Measurements from ENCODE around the gene NAA60.

Gene NAA60

DNA sequence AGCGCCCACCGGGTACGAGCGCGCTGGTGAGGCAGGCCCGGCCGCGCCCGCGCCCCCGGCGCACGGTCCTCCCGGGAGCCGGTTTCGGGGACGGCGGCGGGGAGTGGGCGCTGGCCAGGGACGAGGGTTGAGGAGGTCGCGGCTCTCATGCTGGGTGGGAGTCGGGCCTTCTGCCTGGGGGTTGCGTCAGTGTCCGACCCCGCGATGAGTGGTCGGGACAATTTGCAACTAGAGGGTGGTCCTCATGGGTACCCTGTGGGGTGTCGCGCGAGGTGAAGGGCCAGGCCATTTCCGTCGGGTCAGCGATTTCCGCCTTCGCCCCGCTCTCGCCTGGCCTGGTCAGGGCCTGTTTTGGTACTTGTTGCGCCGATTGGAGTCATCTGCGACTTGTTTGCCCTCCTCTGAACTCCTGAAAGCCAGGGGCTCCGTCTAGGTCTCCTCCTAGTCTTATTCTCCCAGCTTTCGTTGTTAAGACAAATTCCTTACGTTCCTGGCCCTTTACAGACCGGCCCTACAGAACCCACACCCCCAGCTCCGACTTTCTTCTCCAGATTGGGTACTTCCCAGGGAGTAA, 14.9 kb downstream of the NAA60 start:
- Mint-ChIP-seq H3K27me3 (no peaks in the 10 kb centered on the region), H3K9me3 (ENCODE audit: low read depth) (no peaks in the 10 kb centered on the region), H3K36me3 (no peaks in the 10 kb centered on the region), H3K4me1 (ENCODE audit: low read depth) (peaks cover 47% of the 10 kb centered on the region), H3K4me3 (peak overlapping the region; percentile 81), H3K27ac (peak overlapping the region; percentile 70)

DNA sequence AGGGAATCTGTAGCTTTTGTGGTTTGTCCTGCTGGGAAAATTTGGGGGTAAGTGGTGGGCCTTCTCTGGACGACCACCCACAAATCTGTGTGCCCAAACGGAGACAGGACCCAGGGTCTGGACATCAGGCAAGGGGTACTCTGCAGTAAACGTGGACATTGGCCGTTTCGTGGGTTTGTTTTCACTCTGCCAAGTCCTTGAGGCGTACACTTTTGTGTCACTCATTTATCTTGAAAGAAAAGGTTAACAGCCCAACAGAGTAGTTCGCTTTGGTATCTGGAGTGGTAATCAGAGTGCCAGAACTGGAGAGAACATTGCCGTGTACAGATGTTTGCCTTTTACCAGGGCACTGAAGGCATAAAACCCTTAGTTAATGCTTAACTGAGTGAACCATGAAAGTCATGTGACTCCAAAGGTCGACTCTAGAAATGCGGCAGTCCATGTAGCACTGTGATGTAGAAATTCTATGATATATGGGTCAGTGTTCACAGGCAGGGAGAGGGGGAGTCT, 15.4 kb downstream of the NAA60 start:
- no peaks in the 10 kb centered on the region for H3K27me3 Mint-ChIP-seq
- H3K36me3 Mint-ChIP-seq, result no peaks in the 10 kb centered on the region
- H3K4me1 Mint-ChIP-seq (ENCODE audit: low read depth), result peaks cover 51% of the 10 kb centered on the region

DNA sequence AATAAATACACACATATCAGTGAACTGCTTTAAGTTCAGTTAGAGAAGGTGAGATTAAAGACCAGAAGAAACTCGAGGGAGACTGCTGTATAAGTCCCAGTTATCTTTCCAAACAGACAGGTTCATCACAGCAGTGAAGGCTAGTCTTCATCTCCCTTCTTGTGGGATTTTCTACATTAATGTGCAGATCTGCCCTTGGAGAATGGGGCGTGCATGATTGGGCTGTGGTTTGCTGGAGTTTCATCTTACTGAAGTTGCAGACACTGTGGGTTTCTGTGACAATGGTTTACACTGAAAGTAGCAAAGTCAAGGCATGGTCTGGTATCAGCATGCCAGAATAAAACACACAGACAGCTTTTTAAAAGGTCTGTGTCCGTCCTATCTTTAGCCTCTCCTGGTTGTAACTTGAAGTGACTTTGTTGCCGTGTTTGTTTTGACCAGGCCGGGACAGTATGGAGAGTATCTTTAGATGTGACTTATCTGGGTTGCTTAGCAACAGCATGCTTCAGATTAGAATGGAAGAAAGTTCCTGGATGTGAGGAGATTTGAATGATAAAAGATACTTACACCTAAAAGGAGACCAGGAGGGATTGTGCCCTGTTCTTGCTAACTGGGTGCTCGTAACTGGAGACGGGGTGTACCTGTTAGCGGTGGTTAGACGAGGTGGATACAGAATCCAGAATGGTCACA, 16.1 kb downstream of the NAA60 start:
- peaks cover 57% of the 10 kb centered on the region for H3K4me1 Mint-ChIP-seq (ENCODE audit: low read depth)
- H3K27ac Mint-ChIP-seq, result peak overlapping the region; percentile 70
- no peaks in the 10 kb centered on the region for H3K27me3 Mint-ChIP-seq
- no peaks in the 10 kb centered on the region for H3K9me3 Mint-ChIP-seq (ENCODE audit: low read depth)
- peak overlapping the region; percentile 81 for H3K4me3 Mint-ChIP-seq
- H3K36me3 Mint-ChIP-seq, result no peaks in the 10 kb centered on the region

More for the DNA sequence above, 15.4 kb downstream of the NAA60 start:
- peak overlapping the region; percentile 81 for H3K4me3 Mint-ChIP-seq
- peak overlapping the region; percentile 70 for H3K27ac Mint-ChIP-seq
- no peaks in the 10 kb centered on the region for H3K9me3 Mint-ChIP-seq (ENCODE audit: low read depth)

DNA sequence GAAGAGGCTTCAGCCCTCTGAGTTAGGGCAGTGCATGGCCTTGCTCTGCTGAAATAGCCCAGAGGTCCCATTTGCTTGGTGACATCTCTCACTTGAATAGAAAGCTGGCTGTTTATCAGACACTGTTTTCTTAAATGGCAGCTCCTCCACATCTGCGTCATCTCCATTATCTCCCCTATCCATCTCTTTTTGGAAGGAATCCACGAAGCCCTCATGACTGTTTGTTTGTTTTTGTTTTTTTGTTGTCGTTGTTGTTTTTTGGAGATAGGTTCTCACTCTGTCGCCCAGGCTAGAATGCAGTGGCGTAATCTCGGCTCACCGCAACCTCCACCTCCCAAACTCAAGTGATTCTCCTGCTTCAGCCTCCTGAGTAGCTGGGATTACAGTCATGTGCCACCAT, 16.6 kb downstream of the NAA60 start:
- Mint-ChIP-seq H3K9me3 (ENCODE audit: low read depth) (no peaks in the 10 kb centered on the region), H3K4me3 (peak overlapping the region; percentile 81), H3K27ac (peak overlapping the region; percentile 58), H3K27me3 (no peaks in the 10 kb centered on the region), H3K4me1 (ENCODE audit: low read depth) (peaks cover 59% of the 10 kb centered on the region), H3K36me3 (no peaks in the 10 kb centered on the region)

DNA sequence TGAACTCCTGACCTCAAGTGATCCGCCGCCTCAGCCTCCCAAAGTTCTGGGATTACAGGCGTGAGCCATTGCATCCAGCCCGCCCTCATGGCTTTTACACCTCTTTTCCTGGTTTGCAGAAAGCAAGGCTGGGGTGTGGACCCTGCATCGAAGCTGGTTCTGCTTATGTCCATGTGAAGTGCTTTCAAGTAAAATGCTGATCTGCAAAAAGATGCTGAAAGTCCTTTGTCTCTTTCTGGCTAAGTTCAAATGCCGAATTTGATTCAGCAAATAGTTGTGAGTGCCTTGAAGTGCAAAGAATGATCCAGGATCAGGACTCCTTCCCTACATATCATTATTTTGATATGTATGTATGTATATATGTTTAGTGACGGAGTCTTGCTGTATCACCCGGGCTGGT, 17.1 kb downstream of the NAA60 start:
- Mint-ChIP-seq H3K27me3 (no peaks in the 10 kb centered on the region), H3K9me3 (ENCODE audit: low read depth) (no peaks in the 10 kb centered on the region), H3K36me3 (no peaks in the 10 kb centered on the region), H3K4me1 (ENCODE audit: low read depth) (peaks cover 63% of the 10 kb centered on the region), H3K4me3 (peak overlapping the region; percentile 81), H3K27ac (peak overlapping the region; percentile 84)

DNA sequence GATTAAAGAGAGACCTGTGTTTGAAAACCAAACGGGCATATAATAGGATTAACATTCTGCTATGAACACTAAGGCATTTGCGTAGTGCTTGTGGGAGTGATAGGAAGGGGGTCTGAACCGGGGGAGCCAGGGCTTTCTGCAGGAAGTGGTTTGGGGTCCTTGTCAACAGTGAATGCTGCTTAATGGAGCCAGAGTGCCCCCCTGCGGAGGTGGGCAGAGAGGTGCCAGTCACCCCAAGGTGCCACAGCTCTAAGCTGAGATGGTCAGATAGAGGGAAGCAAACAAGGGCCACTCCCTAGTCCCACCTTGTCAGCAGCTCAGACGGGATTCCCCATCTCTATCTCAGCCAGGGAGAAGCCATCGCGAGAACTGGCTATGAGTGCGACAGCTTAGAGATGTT, 17.7 kb downstream of the NAA60 start:
- Mint-ChIP-seq H3K4me3 (peak overlapping the region; percentile 81), H3K36me3 (no peaks in the 10 kb centered on the region), H3K27ac (peak overlapping the region; percentile 84), H3K9me3 (ENCODE audit: low read depth) (no peaks in the 10 kb centered on the region), H3K27me3 (no peaks in the 10 kb centered on the region), H3K4me1 (ENCODE audit: low read depth) (peaks cover 63% of the 10 kb centered on the region)

DNA sequence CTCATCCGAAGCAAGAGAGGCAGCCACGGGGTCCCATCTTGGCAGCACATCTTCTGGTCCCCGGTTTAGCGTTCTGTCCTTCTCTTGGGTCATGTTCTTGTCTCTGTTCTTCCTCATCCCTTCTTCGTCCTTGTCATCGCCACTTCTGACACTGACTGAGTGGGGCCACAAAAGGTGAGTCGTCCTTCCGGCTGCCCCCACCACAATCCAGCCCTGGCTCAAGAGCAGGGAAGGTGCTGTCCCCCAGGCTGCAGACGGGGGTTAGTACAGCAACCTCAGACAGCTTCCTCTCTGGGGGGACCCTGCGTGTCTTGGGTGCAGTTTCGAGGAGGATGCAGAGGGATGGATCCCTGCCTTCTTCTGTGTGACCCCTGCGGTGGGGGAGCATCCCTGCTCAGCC, 21.8 kb downstream of the NAA60 start:
- Mint-ChIP-seq H3K36me3 (no peaks in the 10 kb centered on the region), H3K27ac (peak overlapping the region; percentile 75), H3K4me1 (ENCODE audit: low read depth) (peaks cover 71% of the 10 kb centered on the region), H3K4me3 (no peak overlapping the region), H3K9me3 (ENCODE audit: low read depth) (no peaks in the 10 kb centered on the region), H3K27me3 (no peaks in the 10 kb centered on the region)

DNA sequence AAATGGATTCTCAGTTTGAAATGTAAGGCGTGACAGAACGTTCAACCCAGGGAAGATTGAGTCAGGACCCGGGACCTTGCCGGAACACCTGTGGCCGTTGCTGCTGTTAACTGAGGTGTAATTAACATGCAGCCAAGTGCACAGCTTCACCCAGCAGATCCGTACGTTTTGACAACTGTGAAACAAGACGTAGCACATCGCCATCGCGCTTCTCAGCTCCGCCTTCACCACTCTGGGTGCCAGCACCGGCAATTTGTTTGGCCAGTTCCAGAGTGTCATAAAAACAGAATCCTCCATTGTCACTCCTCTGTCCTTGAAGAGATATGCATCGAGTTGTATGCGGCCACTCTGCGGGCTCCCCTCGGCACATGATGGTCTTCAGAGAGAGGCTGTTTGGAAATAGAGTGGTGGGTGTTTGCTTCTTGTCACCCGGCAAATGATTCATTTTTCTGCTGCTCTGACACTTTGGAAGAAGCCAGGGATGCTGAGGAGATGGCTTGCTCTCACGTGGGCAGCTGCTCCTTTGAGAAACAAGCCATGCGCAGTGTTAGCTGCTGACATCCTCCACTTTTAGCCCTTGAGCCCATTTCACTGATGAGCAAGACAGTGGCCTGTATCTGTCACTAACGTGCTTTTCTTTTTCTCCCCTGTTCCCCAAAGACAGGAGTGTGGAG, 22.6 kb downstream of the NAA60 start:
- Mint-ChIP-seq H3K4me3 (no peak overlapping the region), H3K27me3 (no peaks in the 10 kb centered on the region), H3K27ac (peak overlapping the region; percentile 61), H3K36me3 (no peaks in the 10 kb centered on the region), H3K9me3 (ENCODE audit: low read depth) (no peaks in the 10 kb centered on the region), H3K4me1 (ENCODE audit: low read depth) (peaks cover 69% of the 10 kb centered on the region)

DNA sequence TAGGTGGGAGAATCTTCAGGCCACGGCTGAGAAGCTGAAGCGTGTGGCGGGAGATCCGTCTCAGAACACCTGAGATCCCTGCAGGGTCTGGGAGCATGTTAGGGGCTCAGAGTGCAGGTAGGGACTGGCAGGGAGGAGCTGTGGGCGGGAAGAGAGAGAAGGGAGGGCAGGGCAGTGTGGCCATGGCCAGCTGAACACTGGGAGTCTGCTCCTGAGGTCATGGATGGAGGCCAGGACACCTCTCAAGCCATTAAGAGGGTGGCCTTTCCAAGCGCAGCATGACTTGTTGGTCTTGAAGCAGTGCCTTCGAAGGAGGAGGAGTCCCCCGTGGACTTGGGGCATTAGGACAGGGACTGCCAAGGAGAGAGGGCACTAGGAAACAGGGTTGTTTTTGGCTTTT, 23.7 kb downstream of the NAA60 start:
- Mint-ChIP-seq H3K36me3 (no peaks in the 10 kb centered on the region), H3K9me3 (ENCODE audit: low read depth) (no peaks in the 10 kb centered on the region), H3K27me3 (no peaks in the 10 kb centered on the region), H3K4me3 (no peak overlapping the region), H3K4me1 (ENCODE audit: low read depth) (peaks cover 62% of the 10 kb centered on the region), H3K27ac (peak overlapping the region; percentile 34)

DNA sequence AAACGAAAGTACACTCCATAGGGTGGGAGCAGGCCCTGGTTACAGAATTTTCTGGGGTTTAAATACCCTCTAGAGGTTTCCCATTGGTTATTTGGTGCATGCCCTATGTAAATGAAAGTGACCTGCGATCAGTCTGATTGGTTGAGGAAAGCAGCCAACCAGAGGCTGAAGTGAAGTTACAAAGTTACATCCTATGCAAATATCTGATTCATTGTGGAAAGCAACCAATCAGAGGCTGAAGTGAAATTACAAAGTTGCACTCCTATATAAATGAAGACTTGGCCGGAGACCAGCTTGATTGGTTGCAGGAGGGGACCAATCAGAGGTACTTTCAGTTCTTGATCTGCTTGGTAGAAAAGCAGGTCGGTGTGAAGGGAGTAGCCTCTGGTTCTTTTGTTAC, 24.4 kb downstream of the NAA60 start:
- no peaks in the 10 kb centered on the region for H3K36me3 Mint-ChIP-seq
- H3K27ac Mint-ChIP-seq, result peak overlapping the region; percentile 73

DNA sequence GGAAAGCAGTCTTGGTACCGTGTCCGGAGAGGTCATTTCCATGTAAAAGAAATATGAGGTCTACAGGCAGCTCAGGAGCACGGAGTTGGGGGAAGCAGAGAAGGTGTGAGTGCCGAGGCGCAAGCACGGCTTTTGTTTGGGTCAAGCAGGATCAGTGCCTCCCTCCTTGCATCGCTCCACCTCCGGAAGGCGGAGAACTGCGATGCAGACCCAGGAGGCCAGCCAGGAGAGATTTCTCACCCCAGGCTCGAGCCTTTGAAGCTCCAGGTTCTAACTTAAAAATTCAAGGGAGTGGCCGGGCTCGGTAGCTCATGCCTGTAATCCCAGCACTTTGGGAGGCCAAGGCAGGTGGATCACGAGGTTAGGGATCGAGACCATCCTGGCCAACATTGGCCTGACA, 25.0 kb downstream of the NAA60 start:
- Mint-ChIP-seq H3K36me3 (no peaks in the 10 kb centered on the region), H3K4me3 (no peak overlapping the region), H3K9me3 (ENCODE audit: low read depth) (no peaks in the 10 kb centered on the region), H3K4me1 (ENCODE audit: low read depth) (peaks cover 67% of the 10 kb centered on the region), H3K27ac (peak overlapping the region; percentile 73), H3K27me3 (no peaks in the 10 kb centered on the region)

More for the DNA sequence above, 24.4 kb downstream of the NAA60 start:
- peaks cover 63% of the 10 kb centered on the region for H3K4me1 Mint-ChIP-seq (ENCODE audit: low read depth)
- H3K4me3 Mint-ChIP-seq, result no peak overlapping the region
- H3K27me3 Mint-ChIP-seq, result no peaks in the 10 kb centered on the region
- no peaks in the 10 kb centered on the region for H3K9me3 Mint-ChIP-seq (ENCODE audit: low read depth)

DNA sequence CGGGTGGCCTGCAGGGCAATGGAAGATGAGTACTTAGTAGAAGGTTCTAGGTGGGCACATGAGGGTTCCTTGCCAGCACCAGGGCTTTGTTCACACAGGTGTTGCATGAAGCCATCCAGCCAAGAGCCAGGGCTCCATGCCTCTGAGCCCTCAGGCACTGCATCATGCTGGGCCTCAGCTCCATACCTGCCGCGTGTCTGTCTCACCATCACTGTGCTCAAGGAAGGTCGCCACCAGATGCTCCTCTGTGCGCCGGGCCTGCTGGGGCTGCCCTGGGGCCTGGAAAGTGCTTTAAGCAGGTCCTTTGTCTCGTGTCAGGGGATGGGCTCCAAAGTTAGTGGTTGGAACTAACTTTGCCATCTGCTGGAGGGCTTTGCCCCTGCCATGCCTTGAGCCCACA, 26.3 kb downstream of the NAA60 start:
- H3K4me3 Mint-ChIP-seq, result no peak overlapping the region

DNA sequence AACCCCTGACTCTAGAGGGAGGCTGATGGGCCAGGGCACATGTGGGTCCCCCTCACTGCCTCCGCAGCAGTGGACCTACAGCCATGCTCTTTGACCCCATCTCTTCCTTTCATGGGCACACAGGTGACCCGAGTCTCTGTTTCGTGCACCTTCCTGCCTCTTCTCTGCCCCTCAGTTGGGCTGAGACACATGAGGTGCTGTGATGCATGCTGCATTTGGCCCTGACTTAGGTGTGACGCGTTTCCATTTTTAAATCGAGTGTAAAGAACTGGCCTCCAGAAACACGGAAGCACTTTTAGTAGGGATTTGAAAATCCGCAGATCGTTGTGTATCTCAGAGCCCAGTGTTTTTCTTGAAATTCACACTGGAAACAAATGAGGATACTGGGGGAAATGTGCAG, 27.2 kb downstream of the NAA60 start:
- peak overlapping the region; percentile 6 for H3K27ac Mint-ChIP-seq
- no peaks in the 10 kb centered on the region for H3K27me3 Mint-ChIP-seq
- H3K4me1 Mint-ChIP-seq (ENCODE audit: low read depth), result peaks cover 53% of the 10 kb centered on the region
- no peaks in the 10 kb centered on the region for H3K9me3 Mint-ChIP-seq (ENCODE audit: low read depth)
- H3K4me3 Mint-ChIP-seq, result no peak overlapping the region
- no peaks in the 10 kb centered on the region for H3K36me3 Mint-ChIP-seq

More for the DNA sequence above, 26.3 kb downstream of the NAA60 start:
- Mint-ChIP-seq H3K27ac (no peak overlapping the region), H3K4me1 (ENCODE audit: low read depth) (peaks cover 58% of the 10 kb centered on the region), H3K9me3 (ENCODE audit: low read depth) (no peaks in the 10 kb centered on the region), H3K36me3 (no peaks in the 10 kb centered on the region), H3K27me3 (no peaks in the 10 kb centered on the region)

DNA sequence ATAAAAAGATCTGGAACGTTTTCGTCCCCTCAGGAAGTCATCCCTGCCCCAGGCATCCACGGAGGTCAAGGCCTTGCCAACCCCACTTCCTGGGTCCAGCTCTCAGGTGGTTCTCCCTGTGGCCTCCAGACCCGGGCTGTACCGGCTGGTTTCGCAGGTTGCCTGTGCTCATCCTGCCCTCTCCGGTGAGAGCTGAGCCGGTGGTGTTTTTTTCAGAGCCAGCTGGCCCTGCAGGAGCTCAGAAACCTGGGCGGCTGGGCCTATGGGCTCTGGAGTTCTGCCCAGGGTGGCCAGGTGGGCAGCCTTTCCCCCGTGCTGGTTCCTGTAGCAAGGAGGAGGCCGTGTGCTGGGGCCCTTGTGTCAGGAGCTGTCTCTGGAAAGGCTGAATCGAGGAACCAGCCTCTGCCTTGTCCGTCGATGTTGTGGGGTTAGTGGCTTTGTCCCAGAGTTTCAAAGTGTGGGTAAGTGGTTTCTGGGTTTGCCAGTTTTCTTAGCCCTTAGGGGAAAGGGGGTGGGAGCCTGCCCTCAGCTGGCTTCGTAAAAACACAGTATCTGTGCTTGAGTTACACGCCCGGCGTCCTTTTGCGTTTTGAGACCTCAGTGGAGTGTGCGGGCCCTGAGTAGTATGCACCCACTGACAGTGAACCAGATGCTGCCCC, 28.2 kb downstream of the NAA60 start:
- H3K4me1 Mint-ChIP-seq (ENCODE audit: low read depth), result peaks cover 47% of the 10 kb centered on the region
- H3K36me3 Mint-ChIP-seq, result no peaks in the 10 kb centered on the region
- no peaks in the 10 kb centered on the region for H3K9me3 Mint-ChIP-seq (ENCODE audit: low read depth)
- H3K27ac Mint-ChIP-seq, result no peak overlapping the region
- no peaks in the 10 kb centered on the region for H3K27me3 Mint-ChIP-seq
- H3K4me3 Mint-ChIP-seq, result no peak overlapping the region

Data from activated naive CD8-positive, alpha-beta T cell (primary cell).